K562 (cell line): Measurements from ENCODE around the gene GALK2. TPM values are rescaled to one million over a fixed set of nuclear protein-coding genes. Genes with fewer than 3 reads are reported as not detected.

ENCODE experiments used
- ATAC-seq: fragments of 200-7000 bp; cut with Tn5 transposase; 3 replicates; pipeline ENCODE4 v1.9.1; 2020; ENCODE audit warnings: moderate library complexity
- BruUV-seq: library from RNA; stranded (reverse); fragments of 400-500 nt; replicated peaks from 2 replicates; lab custom pipeline; 2021; lab: Mats Ljungman, UMichigan
- CTCF ChIA-PET: fragments of 300-600 bp; formaldehyde crosslinking; extraction: SDS; loops from one replicate; lab custom pipeline; 2021; ENCODE audit warnings: low intra/inter-chr PET ratio; lab: Yijun Ruan, JAX
- POLR2A ChIA-PET: fragments of 300-600, 350-650 bp; sonication (Branson Sonifier 250); formaldehyde crosslinking; extraction: SDS; loops from one replicate; lab custom pipeline; 2021; ENCODE audit warnings: antibody characterized with exemption, inconsistent platforms; lab: Yijun Ruan, JAX
- DNase-seq, 4 experiments: peaks; one replicate each; pipeline versions ENCODE4 v3.0.0 to v3.0.0-alpha.2; 2011 to 2018; ENCODE audit warnings: low spot score in 3 of 4, mixed read lengths in 3 of 4; ENCODE audit errors: extremely low read depth in 1 of 4
- FAIRE-seq: peaks from 2 replicates; lab custom pipeline; 2011; peaks lifted over from hg19 to GRCh38; lab: Jason Lieb, UNC
- H2AFZ ChIP-seq: 2 replicates; pipeline ENCODE4 v1.6.0; 2011; ENCODE audit warnings: low read depth, low read length, control low read depth, inconsistent platforms
- H3K27ac ChIP-seq: fragments of 200-600 bp; 3 replicates; pipeline ENCODE4 v1.8.0; 2011; ENCODE audit warnings: low read depth, mild to moderate bottlenecking, control low read depth, inconsistent platforms, low read length, moderate library complexity, mixed read lengths; ENCODE audit errors: extremely low read depth
- H3K27me3 ChIP-seq, 2 experiments: fragments of 300-600 bp in 1 of 2; 2 replicates in 1 of 2; 3 replicates in 1 of 2; pipeline versions ENCODE4 v1.6.0 to v1.8.0; 2011; ENCODE audit warnings: inconsistent platforms in 2 of 2, low read length in 2 of 2, mild to moderate bottlenecking in 1 of 2, mixed read lengths in 1 of 2, moderate library complexity in 1 of 2; ENCODE audit not compliant: control insufficient read depth in 2 of 2, insufficient read depth in 2 of 2
- H3K36me3 ChIP-seq: fragments of 300-600 bp; 3 replicates; pipeline ENCODE4 v1.8.0; 2011; ENCODE audit warnings: mild to moderate bottlenecking, low read length, inconsistent platforms; ENCODE audit not compliant: control insufficient read depth, insufficient read depth
- H3K4me1 ChIP-seq, 2 experiments: fragments of 200-600 bp in 1 of 2; replicated peaks in 1 of 2; 2 replicates in 1 of 2; 3 replicates in 1 of 2; pipeline versions ENCODE4 v1.5.1 to v1.8.0; 2011; ENCODE audit warnings: inconsistent platforms in 2 of 2, low read length in 2 of 2, mild to moderate bottlenecking in 1 of 2, mixed read lengths in 1 of 2, moderate library complexity in 1 of 2; ENCODE audit not compliant: control insufficient read depth in 2 of 2, insufficient read depth in 2 of 2
- H3K4me2 ChIP-seq: 2 replicates; pipeline ENCODE4 v1.6.1; 2011; ENCODE audit warnings: low read length, control low read depth, inconsistent platforms, mixed read lengths; ENCODE audit not compliant: insufficient read depth
- H3K4me3 ChIP-seq: fragments of 200-600 bp; sonication (generic), shearing (Covaris generic); 2 replicates; pipeline ENCODE4 v1.5.1; 2016; ENCODE audit warnings: control low read depth, inconsistent platforms
- H3K79me2 ChIP-seq: fragments of 200-600 bp; 3 replicates; pipeline ENCODE4 v1.8.0; 2011; ENCODE audit warnings: low read length, inconsistent platforms; ENCODE audit not compliant: control insufficient read depth, insufficient read depth
- H3K9ac ChIP-seq, 2 experiments: 2 replicates each; pipeline versions ENCODE4 v1.6.0 to v1.6.1; 2011; ENCODE audit warnings: low read depth in 2 of 2, low read length in 2 of 2, control low read depth in 1 of 2, inconsistent platforms in 1 of 2, mild to moderate bottlenecking in 1 of 2, mixed read lengths in 1 of 2; ENCODE audit not compliant: insufficient read depth in 1 of 2
- H3K9me1 ChIP-seq: one replicate; pipeline ENCODE4 v1.6.0; 2011; ENCODE audit warnings: inconsistent platforms, mild to moderate bottlenecking, low read length, moderate library complexity; ENCODE audit not compliant: control insufficient read depth, insufficient read depth
- H3K9me3 ChIP-seq: replicated peaks from 2 replicates; pipeline ENCODE4 v1.5.1; 2011; ENCODE audit warnings: low read depth, low read length, inconsistent platforms; ENCODE audit not compliant: control insufficient read depth, insufficient read depth
- H4K20me1 ChIP-seq: replicated peaks from 2 replicates; pipeline ENCODE4 v1.6.1; 2011; ENCODE audit warnings: low read length, inconsistent platforms, mixed read lengths; ENCODE audit not compliant: control insufficient read depth, insufficient read depth
- CREBBP ChIP-seq: IDR thresholded peaks from one replicate; pipeline ENCODE4 v1.6.1; 2012; ENCODE audit warnings: low read depth, mild to moderate bottlenecking, control low read depth, inconsistent platforms, low read length
- HOMEZ ChIP-seq: fragments of 250-450 bp; sonication (Bioruptor Pico); IDR thresholded peaks from 2 replicates; pipeline ENCODE4 v1.4.0; 2020; ENCODE audit warnings: mild to moderate bottlenecking, moderate library complexity
- PML ChIP-seq: IDR thresholded peaks from 2 replicates; pipeline ENCODE4 v1.6.1; 2012; ENCODE audit warnings: low read length, inconsistent platforms
- POLR3G ChIP-seq: IDR thresholded peaks from 2 replicates; pipeline ENCODE4 v1.6.1; 2011; ENCODE audit not compliant: insufficient read length, insufficient replicate concordance; ENCODE audit errors: extremely low read depth
- PREB ChIP-seq: sonication (generic); formaldehyde crosslinking; IDR thresholded peaks from 2 replicates; pipeline ENCODE4 v1.8.1; 2023; ENCODE audit warnings: mild to moderate bottlenecking, missing genetic modification reagents
- SMARCA5 ChIP-seq: fragments of 450-650 bp; IDR thresholded peaks from 2 replicates; pipeline ENCODE4 v1.6.1; 2016
- THRAP3 ChIP-seq: fragments of 450-650 bp; IDR thresholded peaks from 2 replicates; pipeline ENCODE4 v1.6.1; 2016; ENCODE audit warnings: mild to moderate bottlenecking, inconsistent platforms, borderline replicate concordance
- ZNF780A ChIP-seq: fragments of 250-450 bp; sonication (Bioruptor Pico); IDR thresholded peaks from 2 replicates; pipeline ENCODE4 v1.5.0; 2021; ENCODE audit warnings: mild to moderate bottlenecking
- WGBS: fragments of 100-300 bp; shearing (Covaris generic); methylation state at CpG from one replicate; pipeline ENCODE4 v1.1.6; 2016; ENCODE audit warnings: low coverage, mixed read lengths; ENCODE audit not compliant: insufficient coverage; ENCODE audit errors: missing lambda C conversion rate; 5-methylcytosine and 5-hydroxymethylcytosine counted together
- in situ Hi-C: fragments of 300-500 bp; cut with MboI; formaldehyde crosslinking; loops from 4 replicates; pipeline ENCODE4 v1.15.0; 2018; ENCODE audit warnings: inconsistent platforms, mixed read lengths
- intact Hi-C: fragments of 100-400 bp; cut with micrococcal nuclease; formaldehyde crosslinking; loops from 2 replicates; pipeline ENCODE4 v1.14.2; 2022
- polyA plus RNA-seq, 8 experiments: library from polyadenylated mRNA; depleted of rRNA in 4 of 8; stranded (reverse) in 5 of 8; unstranded in 3 of 8; fragments of >200 nt; fragmentation: Nextera tagmentation in 2 of 8; fragmentation: Illumina TruSeq in 1 of 8; extraction: Ambion mirVana in 2 of 8; extraction: Trizol in 1 of 8; gene quantifications; 2 replicates each; pipeline versions ENCODE4 v1.2.1 to v1.2.3, GENCODE V29; 2011 to 2014; ENCODE audit warnings: inconsistent platforms in 1 of 8, missing spikeins in 1 of 8
- total RNA-seq, 7 experiments: library from RNA; depleted of rRNA in 6 of 7; stranded (reverse); fragments of >200 nt in 6 of 7; fragmentation: Illumina TruSeq in 2 of 7; extraction: Trizol in 2 of 7; gene quantifications; 2 replicates each; pipeline versions ENCODE4 v1.2.1 to v1.2.3, GENCODE V29; 2011 to 2021; ENCODE audit warnings: low replicate concordance in 1 of 7

The GALK2 gene
- total and polyA plus RNA-seq, 9 of the 15 experiments (the other 6 are each of a cell fraction or from before 2014, with no cell fraction given), result 32.8 to 82.0 (median 54.4) TPM

- no peak for TF ChIP-seq PREB (CRISPR knock-in tag)
- TF ChIP-seq PML, result no peak
- TF ChIP-seq CREBBP, result no peak
- no peak for TF ChIP-seq HOMEZ
- no peak for TF ChIP-seq POLR3G
- TF ChIP-seq ZNF780A, result no peak
- TF ChIP-seq SMARCA5, result no peak
- TF ChIP-seq, all 486 proteins: peak for 0
Measured at GRCh38 chr15:49135342-49135857, 34.6 kb upstream of the GALK2 start (continued).

GRCh38 chr15:49135911-49136310 is 34.1 kb upstream of the GALK2 start:
- Histone ChIP-seq H3K4me3 (no peak overlapping the region), H3K27me3 (no peaks in the 10 kb centered on the region), H4K20me1 (no peaks in the 10 kb centered on the region), H3K79me2 (peaks cover 13% of the 10 kb centered on the region; the same call in 1 of the 3 replicates), H3K9ac (no peak overlapping the region), H3K4me1 (no peaks in the 10 kb centered on the region), H3K9me1 (no peaks in the 10 kb centered on the region), H3K36me3 (peaks cover 95% of the 10 kb centered on the region), H3K9me3 (no peaks in the 10 kb centered on the region), H3K27ac (no peak overlapping the region), H3K4me2 (no peak overlapping the region), H2AFZ (no peak overlapping the region)
- intact Hi-C loops (no loop called here), in situ Hi-C loops (no loop called here)
- TF ChIP-seq THRAP3, result no peak
- ChIA-PET POLR2A (no interaction called here), CTCF (no interaction called here)
- WGBS, result 94% methylated on average over 3 of the region's 3 CpGs
- DNase-seq (no peak), FAIRE-seq (no peak), ATAC-seq (no peak)
- no TSS peak for BruUV-seq
